HG02642 (cell line): ENCODE data around the gene GPR68.
"Not testable (repeated sequence)": the region's sequence is repeated elsewhere in the genome, so short reads cannot be mapped to it uniquely, and the experiment has no call there.

Experiments used
- ATAC-seq: cut with Tn5 transposase; IDR thresholded peaks from one replicate; pipeline ENCODE4 v1.9.1; 2021; ENCODE audit warnings: mild to moderate bottlenecking; ENCODE audit not compliant: unreplicated experiment, poor library complexity

The GPR68 gene

GRCh38 chr14:91273273-91273884 is 28.9 kb upstream of the GPR68 start:
- ATAC-seq = no peak

GRCh38 chr14:91272341-91273272 is 28.1 kb upstream of the GPR68 start:
- no peak for ATAC-seq

GRCh38 chr14:91271639-91272038 is 27.1 kb upstream of the GPR68 start:
- ATAC-seq = no peak

GRCh38 chr14:91270619-91271018 is 26.1 kb upstream of the GPR68 start:
- no peak for ATAC-seq

GRCh38 chr14:91270188-91270587 is 25.7 kb upstream of the GPR68 start:
- ATAC-seq = no peak

GRCh38 chr14:91269076-91269991 is 24.8 kb upstream of the GPR68 start:
- ATAC-seq = no peak

- ATAC-seq = no peak
These were observed 23.5 kb upstream of the GPR68 start for GRCh38 chr14:91267965-91268437.

- not testable (repeated sequence) for ATAC-seq
These were observed 21.8 kb upstream of the GPR68 start for GRCh38 chr14:91266276-91266675.

- no peak for ATAC-seq
These were observed 20.9 kb upstream of the GPR68 start for GRCh38 chr14:91265404-91265803.

- no peak for ATAC-seq
These were observed 19.9 kb upstream of the GPR68 start for GRCh38 chr14:91264151-91265150.

- ATAC-seq = no peak
These were observed 18.8 kb upstream of the GPR68 start for GRCh38 chr14:91263329-91263728.

- ATAC-seq = no peak
These were observed 17.6 kb upstream of the GPR68 start for GRCh38 chr14:91261986-91262549.

- no peak for ATAC-seq
These were observed 16.6 kb upstream of the GPR68 start for GRCh38 chr14:91261115-91261514.

- ATAC-seq = no peak
These were observed 14.4 kb upstream of the GPR68 start for GRCh38 chr14:91258876-91259275.

- no peak for ATAC-seq
These were observed 13.6 kb upstream of the GPR68 start for GRCh38 chr14:91258011-91258618.

- no peak for ATAC-seq
These were observed 13.0 kb upstream of the GPR68 start for GRCh38 chr14:91257328-91258010.

GRCh38 chr14:91256661-91257060 is 12.2 kb upstream of the GPR68 start:
- no peak for ATAC-seq
